Vagina (tissue), 2 donors: ENCODE measurements around the gene OSTN.

ENCODE experiments used
- POLR2A ChIP-seq, 2 donors: fragments of 450-650 bp; IDR thresholded peaks; one replicate each; pipeline ENCODE4 v1.6.1; 2017; ENCODE audit warnings: antibody characterized with exemption in 2 of 2, mild to moderate bottlenecking in 2 of 2, moderate library complexity in 2 of 2
- TF ChIP-seq, protein P1 (sequence below), 3 experiments: fragments of 450-650 bp in 2 of 3; fragments of 200-600 bp in 1 of 3; sonication (generic) in 1 of 3; IDR thresholded peaks; one replicate each; pipeline ENCODE4 v1.5.1; 2017 to 2019; ENCODE audit warnings: antibody characterized with exemption in 3 of 3, mild to moderate bottlenecking in 2 of 3, moderate library complexity in 2 of 3

DNA sequence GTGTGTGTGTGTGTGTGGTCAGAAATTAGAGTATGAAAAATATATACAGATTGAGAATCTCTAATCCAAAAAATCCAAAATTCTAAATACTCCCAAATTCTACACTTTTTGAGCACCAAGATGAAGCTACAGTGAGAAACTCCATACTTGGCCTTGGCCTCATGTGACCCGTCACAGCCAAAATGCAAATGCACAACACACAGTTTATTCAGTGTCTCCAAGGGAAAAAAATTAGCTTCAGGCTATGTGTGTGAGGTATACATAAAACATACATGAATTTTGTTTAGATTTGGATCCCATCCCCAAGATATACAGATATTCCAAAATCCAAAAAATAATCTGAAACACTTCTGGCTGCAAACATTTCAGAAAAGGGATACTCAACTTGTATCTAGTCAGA, 33.2 kb upstream of the OSTN start:
- TF ChIP-seq, protein P1, sequence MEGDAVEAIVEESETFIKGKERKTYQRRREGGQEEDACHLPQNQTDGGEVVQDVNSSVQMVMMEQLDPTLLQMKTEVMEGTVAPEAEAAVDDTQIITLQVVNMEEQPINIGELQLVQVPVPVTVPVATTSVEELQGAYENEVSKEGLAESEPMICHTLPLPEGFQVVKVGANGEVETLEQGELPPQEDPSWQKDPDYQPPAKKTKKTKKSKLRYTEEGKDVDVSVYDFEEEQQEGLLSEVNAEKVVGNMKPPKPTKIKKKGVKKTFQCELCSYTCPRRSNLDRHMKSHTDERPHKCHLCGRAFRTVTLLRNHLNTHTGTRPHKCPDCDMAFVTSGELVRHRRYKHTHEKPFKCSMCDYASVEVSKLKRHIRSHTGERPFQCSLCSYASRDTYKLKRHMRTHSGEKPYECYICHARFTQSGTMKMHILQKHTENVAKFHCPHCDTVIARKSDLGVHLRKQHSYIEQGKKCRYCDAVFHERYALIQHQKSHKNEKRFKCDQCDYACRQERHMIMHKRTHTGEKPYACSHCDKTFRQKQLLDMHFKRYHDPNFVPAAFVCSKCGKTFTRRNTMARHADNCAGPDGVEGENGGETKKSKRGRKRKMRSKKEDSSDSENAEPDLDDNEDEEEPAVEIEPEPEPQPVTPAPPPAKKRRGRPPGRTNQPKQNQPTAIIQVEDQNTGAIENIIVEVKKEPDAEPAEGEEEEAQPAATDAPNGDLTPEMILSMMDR (IDR thresholded peaks at IDR 0.05): no peak
- no peak for TF ChIP-seq POLR2A (IDR thresholded peaks at IDR 0.05)
